K562 (cell line): ENCODE results near the gene HAGHL. TPM values are rescaled to one million over a fixed set of nuclear protein-coding genes. Genes with fewer than 3 reads are reported as not detected.

Source experiments
- CC2D1A ChIP-seq: fragments of 450-650 bp; IDR thresholded peaks from 2 replicates; pipeline ENCODE4 v1.6.1; 2017; ENCODE audit warnings: mild to moderate bottlenecking
- GATAD2B ChIP-seq: fragments of 450-650 bp; IDR thresholded peaks from 2 replicates; pipeline ENCODE4 v1.6.1; 2017; ENCODE audit warnings: mild to moderate bottlenecking, borderline replicate concordance
- JUN ChIP-seq, 2 experiments: sonication (generic) in 1 of 2; formaldehyde crosslinking in 1 of 2; IDR thresholded peaks; 2 replicates each; pipeline versions ENCODE4 v1.6.1 to v1.8.0; 2012 to 2022; ENCODE audit warnings: borderline replicate concordance in 2 of 2, mild to moderate bottlenecking in 2 of 2, improper control_type of control experiment in 1 of 2, low read depth in 1 of 2, low read length in 1 of 2, missing genetic modification reagents in 1 of 2
- L3MBTL2 ChIP-seq: fragments of 450-650 bp; IDR thresholded peaks from 2 replicates; pipeline ENCODE4 v1.6.1; 2016; ENCODE audit warnings: mild to moderate bottlenecking, moderate library complexity
- MEF2A ChIP-seq: IDR thresholded peaks from 2 replicates; pipeline ENCODE4 v1.6.1; 2011; ENCODE audit warnings: low read depth, mild to moderate bottlenecking, low read length, moderate library complexity; ENCODE audit not compliant: control insufficient read depth
- NRF1 ChIP-seq, 2 experiments: fragments of 450-650 bp; IDR thresholded peaks in 1 of 2; conservative IDR thresholded peaks in 1 of 2; 2 replicates each; pipeline ENCODE4 v1.6.1; 2014; ENCODE audit warnings: mild to moderate bottlenecking in 2 of 2
- PCBP1 ChIP-seq: fragments of 200-400 bp; formaldehyde crosslinking; IDR thresholded peaks from 2 replicates; pipeline ENCODE4 v1.6.1; 2018; ENCODE audit warnings: mild to moderate bottlenecking, low read depth, low read length; ENCODE audit not compliant: poor library complexity, severe bottlenecking
- PML ChIP-seq: IDR thresholded peaks from 2 replicates; pipeline ENCODE4 v1.6.1; 2012; ENCODE audit warnings: low read length, inconsistent platforms
- PTRF ChIP-seq: fragments of 450-650 bp; IDR thresholded peaks from 2 replicates; pipeline ENCODE4 v1.6.1; 2016; ENCODE audit warnings: mild to moderate bottlenecking, missing genetic modification characterization, missing compliant biosample characterization
- RBBP5 ChIP-seq: fragments of 200-600 bp; sonication (generic); IDR thresholded peaks from 2 replicates; pipeline ENCODE4 v1.6.1; 2012; ENCODE audit warnings: borderline replicate concordance, mild to moderate bottlenecking, low read length, control low read depth, inconsistent platforms; ENCODE audit not compliant: insufficient read depth, poor library complexity, severe bottlenecking
- RUNX1 ChIP-seq: sonication (generic); IDR thresholded peaks from 2 replicates; pipeline ENCODE4 v1.6.1; 2016; ENCODE audit warnings: antibody characterized with exemption, low read depth
- SOX6 ChIP-seq: fragments of 450-650 bp; IDR thresholded peaks from 2 replicates; pipeline ENCODE4 v1.6.1; 2014; ENCODE audit warnings: mild to moderate bottlenecking
- TOE1 ChIP-seq, 2 experiments: fragments of 450-650 bp in 1 of 2; sonication (generic) in 1 of 2; formaldehyde crosslinking in 1 of 2; IDR thresholded peaks; 2 replicates each; pipeline versions ENCODE4 v1.7.1 to v1.8.0; 2016 to 2022; ENCODE audit warnings: borderline replicate concordance in 2 of 2, mild to moderate bottlenecking in 2 of 2, antibody characterized with exemption in 1 of 2, inconsistent platforms in 1 of 2, low read depth in 1 of 2, missing genetic modification reagents in 1 of 2, moderate library complexity in 1 of 2
- TRIM24 ChIP-seq, 2 experiments: fragments of 450-650 bp; IDR thresholded peaks; 2 replicates each; pipeline ENCODE4 v1.6.1; 2016
- ZNF232 ChIP-seq: sonication (generic); formaldehyde crosslinking; IDR thresholded peaks from 2 replicates; pipeline ENCODE4 v1.8.0; 2022; ENCODE audit warnings: mild to moderate bottlenecking, missing genetic modification reagents
- polyA plus RNA-seq, 8 experiments: library from polyadenylated mRNA; depleted of rRNA in 4 of 8; stranded (reverse) in 5 of 8; unstranded in 3 of 8; fragments of >200 nt; fragmentation: Nextera tagmentation in 2 of 8; fragmentation: Illumina TruSeq in 1 of 8; extraction: Ambion mirVana in 2 of 8; extraction: Trizol in 1 of 8; gene quantifications; 2 replicates each; pipeline versions ENCODE4 v1.2.1 to v1.2.3, GENCODE V29; 2011 to 2014; ENCODE audit warnings: inconsistent platforms in 1 of 8, missing spikeins in 1 of 8
- total RNA-seq, 7 experiments: library from RNA; depleted of rRNA in 6 of 7; stranded (reverse); fragments of >200 nt in 6 of 7; fragmentation: Illumina TruSeq in 2 of 7; extraction: Trizol in 2 of 7; gene quantifications; 2 replicates each; pipeline versions ENCODE4 v1.2.1 to v1.2.3, GENCODE V29; 2011 to 2021; ENCODE audit warnings: low replicate concordance in 1 of 7
- TF ChIP-seq, protein P1 (sequence below): fragments of 250-450 bp; sonication (Bioruptor Pico); IDR thresholded peaks from 2 replicates; pipeline ENCODE4 v1.9.0; 2021; ENCODE audit warnings: mild to moderate bottlenecking, inconsistent platforms
- TF ChIP-seq, protein P2 (sequence below): fragments of 250-450 bp; sonication (Bioruptor Pico); IDR thresholded peaks from 2 replicates; pipeline ENCODE4 v1.8.0; 2021; ENCODE audit warnings: borderline replicate concordance, mild to moderate bottlenecking, moderate library complexity; ENCODE audit not compliant: poor library complexity, severe bottlenecking
- TF ChIP-seq, protein P3 (sequence below), 2 experiments: IDR thresholded peaks; 2 replicates each; pipeline ENCODE4 v1.6.1; 2012; ENCODE audit warnings: improper control_type of control experiment in 2 of 2, low read depth in 2 of 2, low read length in 2 of 2, borderline replicate concordance in 1 of 2
- TF ChIP-seq, protein P4 (sequence below): fragments of 200-800 bp; sonication (Bioruptor generic); IDR thresholded peaks from 2 replicates; pipeline ENCODE4 v1.6.1; 2017; ENCODE audit warnings: missing genetic modification characterization, missing compliant biosample characterization

Gene HAGHL
- total and polyA plus RNA-seq, 9 of the 15 experiments (the other 6 are each of a cell fraction or from before 2014, with no cell fraction given): 0.31 to 83.4 (median 20.7) TPM

DNA sequence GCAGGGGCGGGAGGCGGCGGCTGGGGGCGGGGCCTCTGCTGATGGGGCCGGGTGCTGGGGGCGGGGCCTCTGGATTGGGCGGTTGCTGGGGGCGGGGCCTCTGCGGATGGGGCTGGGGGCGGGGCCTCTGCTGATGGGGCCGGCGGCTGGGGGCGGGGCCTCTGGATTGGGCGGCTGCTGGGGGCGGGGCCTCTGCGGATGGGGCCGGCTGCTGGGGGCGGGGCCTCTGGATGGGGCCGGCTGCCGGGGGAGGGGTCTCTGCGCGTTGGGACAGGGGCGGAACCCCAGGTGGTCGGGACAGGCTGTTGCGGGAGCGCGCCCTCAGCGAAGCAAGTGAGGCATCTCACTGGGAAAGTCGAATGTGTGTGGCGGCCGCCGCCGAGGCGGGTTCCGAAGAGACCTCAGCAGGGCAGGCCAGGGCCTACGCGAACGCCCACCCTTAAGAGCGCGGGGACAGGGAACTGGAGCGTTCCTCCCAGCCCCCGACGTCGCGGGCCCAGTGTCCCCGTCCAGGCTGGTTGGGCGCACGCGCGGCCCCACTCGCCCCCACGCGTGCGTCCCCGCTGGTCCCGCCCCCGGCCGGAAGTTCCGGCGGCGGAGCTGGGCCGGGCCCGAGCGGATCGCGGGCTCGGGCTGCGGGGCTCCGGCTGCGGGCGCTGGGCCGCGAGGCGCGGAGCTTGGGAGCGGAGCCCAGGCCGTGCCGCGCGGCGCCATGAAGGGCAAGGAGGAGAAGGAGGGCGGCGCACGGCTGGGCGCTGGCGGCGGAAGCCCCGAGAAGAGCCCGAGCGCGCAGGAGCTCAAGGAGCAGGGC, 46.9 kb upstream of the HAGHL start, which contains the start of gene STUB1 (continued):
- TF ChIP-seq TOE1 (IDR thresholded peaks at IDR 0.05; ENCODE audit: borderline replicate concordance) (peak; percentile 56; the same call in 1 of the 2 replicates), TOE1 (CRISPR knock-in tag; IDR thresholded peaks at IDR 0.05; ENCODE audit: borderline replicate concordance, low read depth) (no peak), NRF1 (conservative IDR thresholded peaks at IDR 0.05 in 1 of 2, IDR thresholded peaks at IDR 0.05 in 1 of 2) (peak; percentile 88 to 90), PCBP1 (no peak), CC2D1A (no peak), RUNX1 (no peak), PML (no peak), SOX6 (peak; percentile 31; the same call in 1 of the 2 replicates), PTRF (no peak), ZNF232 (CRISPR knock-in tag) (no peak), RBBP5 (peak; percentile 71), GATAD2B (peak; percentile 93), L3MBTL2 (peak; percentile 43), TRIM24 (IDR thresholded peaks at IDR 0.05) (peak in 1 of 2 experiments; percentile 74; a peak in 2 of 4 replicates), MEF2A (no peak), JUN (IDR thresholded peaks at IDR 0.05; ENCODE audit: borderline replicate concordance, low read depth, low read length) (0 out of 2 replicates have a peak, but pooled peaks have one; percentile 25), JUN (CRISPR knock-in tag; IDR thresholded peaks at IDR 0.05; ENCODE audit: borderline replicate concordance) (no peak)
- TF ChIP-seq, protein P1, sequence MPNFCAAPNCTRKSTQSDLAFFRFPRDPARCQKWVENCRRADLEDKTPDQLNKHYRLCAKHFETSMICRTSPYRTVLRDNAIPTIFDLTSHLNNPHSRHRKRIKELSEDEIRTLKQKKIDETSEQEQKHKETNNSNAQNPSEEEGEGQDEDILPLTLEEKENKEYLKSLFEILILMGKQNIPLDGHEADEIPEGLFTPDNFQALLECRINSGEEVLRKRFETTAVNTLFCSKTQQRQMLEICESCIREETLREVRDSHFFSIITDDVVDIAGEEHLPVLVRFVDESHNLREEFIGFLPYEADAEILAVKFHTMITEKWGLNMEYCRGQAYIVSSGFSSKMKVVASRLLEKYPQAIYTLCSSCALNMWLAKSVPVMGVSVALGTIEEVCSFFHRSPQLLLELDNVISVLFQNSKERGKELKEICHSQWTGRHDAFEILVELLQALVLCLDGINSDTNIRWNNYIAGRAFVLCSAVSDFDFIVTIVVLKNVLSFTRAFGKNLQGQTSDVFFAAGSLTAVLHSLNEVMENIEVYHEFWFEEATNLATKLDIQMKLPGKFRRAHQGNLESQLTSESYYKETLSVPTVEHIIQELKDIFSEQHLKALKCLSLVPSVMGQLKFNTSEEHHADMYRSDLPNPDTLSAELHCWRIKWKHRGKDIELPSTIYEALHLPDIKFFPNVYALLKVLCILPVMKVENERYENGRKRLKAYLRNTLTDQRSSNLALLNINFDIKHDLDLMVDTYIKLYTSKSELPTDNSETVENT (CRISPR knock-in tag): peak; percentile 45
- TF ChIP-seq, protein P2, sequence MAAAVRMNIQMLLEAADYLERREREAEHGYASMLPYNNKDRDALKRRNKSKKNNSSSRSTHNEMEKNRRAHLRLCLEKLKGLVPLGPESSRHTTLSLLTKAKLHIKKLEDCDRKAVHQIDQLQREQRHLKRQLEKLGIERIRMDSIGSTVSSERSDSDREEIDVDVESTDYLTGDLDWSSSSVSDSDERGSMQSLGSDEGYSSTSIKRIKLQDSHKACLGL (CRISPR knock-in tag): peak; percentile 16
- TF ChIP-seq, protein P3, sequence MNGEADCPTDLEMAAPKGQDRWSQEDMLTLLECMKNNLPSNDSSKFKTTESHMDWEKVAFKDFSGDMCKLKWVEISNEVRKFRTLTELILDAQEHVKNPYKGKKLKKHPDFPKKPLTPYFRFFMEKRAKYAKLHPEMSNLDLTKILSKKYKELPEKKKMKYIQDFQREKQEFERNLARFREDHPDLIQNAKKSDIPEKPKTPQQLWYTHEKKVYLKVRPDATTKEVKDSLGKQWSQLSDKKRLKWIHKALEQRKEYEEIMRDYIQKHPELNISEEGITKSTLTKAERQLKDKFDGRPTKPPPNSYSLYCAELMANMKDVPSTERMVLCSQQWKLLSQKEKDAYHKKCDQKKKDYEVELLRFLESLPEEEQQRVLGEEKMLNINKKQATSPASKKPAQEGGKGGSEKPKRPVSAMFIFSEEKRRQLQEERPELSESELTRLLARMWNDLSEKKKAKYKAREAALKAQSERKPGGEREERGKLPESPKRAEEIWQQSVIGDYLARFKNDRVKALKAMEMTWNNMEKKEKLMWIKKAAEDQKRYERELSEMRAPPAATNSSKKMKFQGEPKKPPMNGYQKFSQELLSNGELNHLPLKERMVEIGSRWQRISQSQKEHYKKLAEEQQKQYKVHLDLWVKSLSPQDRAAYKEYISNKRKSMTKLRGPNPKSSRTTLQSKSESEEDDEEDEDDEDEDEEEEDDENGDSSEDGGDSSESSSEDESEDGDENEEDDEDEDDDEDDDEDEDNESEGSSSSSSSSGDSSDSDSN (IDR thresholded peaks at IDR 0.05; ENCODE audit: borderline replicate concordance in 1 of 2, low read depth in 2 of 2, low read length in 2 of 2): peak in 1 of 2 experiments; percentile 84; a peak in 2 of 4 replicates
- TF ChIP-seq, protein P4, sequence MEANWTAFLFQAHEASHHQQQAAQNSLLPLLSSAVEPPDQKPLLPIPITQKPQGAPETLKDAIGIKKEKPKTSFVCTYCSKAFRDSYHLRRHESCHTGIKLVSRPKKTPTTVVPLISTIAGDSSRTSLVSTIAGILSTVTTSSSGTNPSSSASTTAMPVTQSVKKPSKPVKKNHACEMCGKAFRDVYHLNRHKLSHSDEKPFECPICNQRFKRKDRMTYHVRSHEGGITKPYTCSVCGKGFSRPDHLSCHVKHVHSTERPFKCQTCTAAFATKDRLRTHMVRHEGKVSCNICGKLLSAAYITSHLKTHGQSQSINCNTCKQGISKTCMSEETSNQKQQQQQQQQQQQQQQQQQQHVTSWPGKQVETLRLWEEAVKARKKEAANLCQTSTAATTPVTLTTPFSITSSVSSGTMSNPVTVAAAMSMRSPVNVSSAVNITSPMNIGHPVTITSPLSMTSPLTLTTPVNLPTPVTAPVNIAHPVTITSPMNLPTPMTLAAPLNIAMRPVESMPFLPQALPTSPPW (CRISPR knock-in tag): peak; percentile 84
